Fibroblast of skin of abdomen (primary cell): ENCODE data around the gene NBPF3.
A peak's percentile ranks its signal among the peaks of the same experiment; 100 is the strongest.

Source experiments
- DNase-seq: peaks from one replicate; pipeline ENCODE4 v3.0.0-alpha.2; 2013

The NBPF3 gene

GRCh38 chr1:21520899-21521716 lies 81.2 kb downstream of the NBPF3 start:
- DNase-seq: peak; percentile 50

- DNase-seq: no peak
Measured at GRCh38 chr1:21521717-21522060, 81.8 kb downstream of the NBPF3 start.

- DNase-seq: no peak
Measured at GRCh38 chr1:21522525-21523038, 82.6 kb downstream of the NBPF3 start.

- DNase-seq: no peak
Measured at GRCh38 chr1:21523297-21523813, 83.4 kb downstream of the NBPF3 start.

GRCh38 chr1:21524220-21524619 lies 84.3 kb downstream of the NBPF3 start:
- DNase-seq: no peak

GRCh38 chr1:21524686-21525339 lies 84.9 kb downstream of the NBPF3 start:
- DNase-seq: no peak

GRCh38 chr1:21525340-21525717 lies 85.4 kb downstream of the NBPF3 start:
- no peak for DNase-seq

GRCh38 chr1:21526441-21526840 lies 86.5 kb downstream of the NBPF3 start:
- DNase-seq: no peak

- no peak for DNase-seq
Measured at GRCh38 chr1:21530368-21531016, 90.6 kb downstream of the NBPF3 start.

- no peak for DNase-seq
Measured at GRCh38 chr1:21531241-21531640, 91.3 kb downstream of the NBPF3 start.

- DNase-seq: no peak
Measured at GRCh38 chr1:21532496-21532895, 92.6 kb downstream of the NBPF3 start.

GRCh38 chr1:21532992-21533534 lies 93.1 kb downstream of the NBPF3 start:
- no peak for DNase-seq

GRCh38 chr1:21534146-21534545 lies 94.2 kb downstream of the NBPF3 start:
- no peak for DNase-seq
